Stimulated activated naive CD4-positive, alpha-beta T cell treated with Interleukin-2 at 50 U/mL for 16 hours (primary cell): ENCODE measurements around the gene KIF4B.
"Not testable (repeated sequence)": the region's sequence is repeated elsewhere in the genome, so short reads cannot be mapped to it uniquely, and the experiment has no call there.

Experiments used
- DNase-seq: peaks from one replicate; lab custom pipeline; 2025; lab: John Stamatoyannopoulos, UW

The KIF4B gene

GRCh38 chr5:155013526-155013925 lies at the start of gene KIF4B:
Gene KIF4B (plus strand): TSS chr5:155013755. CDS start chr5:155013860, 105 bp downstream.
- no peak for DNase-seq

GRCh38 chr5:154966081-154966841 lies 47.3 kb upstream of the KIF4B start:
- DNase-seq = no peak

- no peak for DNase-seq
These were observed 46.7 kb upstream of the KIF4B start for GRCh38 chr5:154966874-154967273.

- DNase-seq = no peak
These were observed 46.0 kb upstream of the KIF4B start for GRCh38 chr5:154967421-154968024.

GRCh38 chr5:154968953-154969352 lies 44.6 kb upstream of the KIF4B start:
- DNase-seq = no peak

GRCh38 chr5:154970759-154971158 lies 42.8 kb upstream of the KIF4B start:
- DNase-seq = no peak

GRCh38 chr5:154971501-154971900 lies 42.1 kb upstream of the KIF4B start:
- no peak for DNase-seq

GRCh38 chr5:154972476-154973080 lies 41.0 kb upstream of the KIF4B start:
- DNase-seq = no peak

GRCh38 chr5:154976082-154976481 lies 37.5 kb upstream of the KIF4B start:
- not testable (repeated sequence) for DNase-seq

- no peak for DNase-seq
These were observed 36.1 kb upstream of the KIF4B start for GRCh38 chr5:154977409-154977808.

- not testable (repeated sequence) for DNase-seq
These were observed 35.3 kb upstream of the KIF4B start for GRCh38 chr5:154978294-154978693.

GRCh38 chr5:154984946-154985516 lies 28.5 kb upstream of the KIF4B start:
- no peak for DNase-seq

GRCh38 chr5:154986151-154986550 lies 27.4 kb upstream of the KIF4B start:
- DNase-seq = no peak

- no peak for DNase-seq
These were observed 23.9 kb upstream of the KIF4B start for GRCh38 chr5:154989626-154990025.

GRCh38 chr5:154993461-154993860 lies 20.1 kb upstream of the KIF4B start:
- DNase-seq = no peak

- no peak for DNase-seq
These were observed 17.9 kb upstream of the KIF4B start for GRCh38 chr5:154995679-154996078.

- no peak for DNase-seq
These were observed 15.8 kb upstream of the KIF4B start for GRCh38 chr5:154997746-154998145.

GRCh38 chr5:154999865-155000264 lies 13.7 kb upstream of the KIF4B start:
- no peak for DNase-seq

- no peak for DNase-seq
These were observed 12.0 kb upstream of the KIF4B start for GRCh38 chr5:155001523-155001922.

- DNase-seq = not testable (repeated sequence)
These were observed 10.8 kb upstream of the KIF4B start for GRCh38 chr5:155002722-155003121.

- DNase-seq = peak; percentile 0
These were observed 9.3 kb upstream of the KIF4B start for GRCh38 chr5:155004138-155004744.

GRCh38 chr5:155006265-155006664 lies 7.3 kb upstream of the KIF4B start:
- not testable (repeated sequence) for DNase-seq
